SK-N-SH (cell line): ENCODE results near the gene CLCN3.

ENCODE experiments used
- CTCF ChIP-seq: fragments of 200-600 bp; sonication (generic); IDR thresholded peaks from 2 replicates; pipeline ENCODE4 v1.6.1; 2017; ENCODE audit warnings: antibody characterized with exemption, mild to moderate bottlenecking, moderate library complexity
- EP300 ChIP-seq, 2 experiments: IDR thresholded peaks; 2 replicates each; pipeline versions ENCODE4 v1.4.0 to v1.6.1; 2012; ENCODE audit warnings: borderline replicate concordance in 1 of 2, low read depth in 1 of 2, low read length in 1 of 2
- EZH2phosphoT487 ChIP-seq: fragments of 200-600 bp; sonication (generic); IDR thresholded peaks from 2 replicates; pipeline ENCODE4 v1.6.1; 2017; ENCODE audit warnings: low read depth, mixed run types, mild to moderate bottlenecking, antibody characterized with exemption, moderate library complexity, borderline replicate concordance
- MXI1 ChIP-seq: IDR thresholded peaks from 2 replicates; pipeline ENCODE4 v1.6.1; 2012; ENCODE audit warnings: mild to moderate bottlenecking, low read depth, low read length, improper control_type of control experiment
- NFIC ChIP-seq: IDR thresholded peaks from 2 replicates; pipeline ENCODE4 v1.4.0; 2012; ENCODE audit warnings: borderline replicate concordance
- POLR2AphosphoS5 ChIP-seq: IDR thresholded peaks from 2 replicates; pipeline ENCODE4 v1.6.1; 2012; ENCODE audit warnings: low read depth, low read length
- RAD21 ChIP-seq: IDR thresholded peaks from 2 replicates; pipeline ENCODE4 v1.6.1; 2012; ENCODE audit warnings: mild to moderate bottlenecking, low read length
- RCOR1 ChIP-seq: fragments of 150-350 bp; IDR thresholded peaks from 2 replicates; pipeline ENCODE4 v1.6.1; 2017; ENCODE audit warnings: antibody characterized with exemption, low read length
- USF2 ChIP-seq: fragments of 150-350 bp; IDR thresholded peaks from 2 replicates; pipeline ENCODE4 v1.6.1; 2017; ENCODE audit warnings: antibody characterized with exemption, low read length, low read depth, borderline replicate concordance
- YY1 ChIP-seq: IDR thresholded peaks from 2 replicates; pipeline ENCODE4 v1.4.0; 2012; ENCODE audit warnings: low read depth, mild to moderate bottlenecking
- ZBTB33 ChIP-seq: IDR thresholded peaks from 2 replicates; pipeline ENCODE4 v1.4.0; 2012; ENCODE audit warnings: low read depth, borderline replicate concordance

GRCh38 chr4:169665046-169665737 is 44.8 kb downstream of the CLCN3 start:
- TF ChIP-seq EZH2phosphoT487 (no peak), MXI1 (no peak), CTCF (no peak), RAD21 (no peak), NFIC (no peak), USF2 (no peak), YY1 (no peak), ZBTB33 (no peak), POLR2AphosphoS5 (no peak), EP300 (IDR thresholded peaks at IDR 0.05; ENCODE audit: borderline replicate concordance in 1 of 2, low read depth in 1 of 2, low read length in 1 of 2) (no peak), RCOR1 (no peak)
